Sigmoid colon (tissue), 7 donors: ENCODE data around the gene NATD1. TPM values are rescaled to one million over a fixed set of nuclear protein-coding genes. Genes with fewer than 3 reads are reported as not detected.

Experiments
- DNase-seq: peaks from one replicate; pipeline ENCODE4 v3.0.0-alpha.2; 2019
- H3K27ac ChIP-seq, 4 donors: fragments of 200-600 bp; sonication (generic); one replicate each; pipeline ENCODE4 v1.5.1; 2016 to 2019; ENCODE audit warnings: mild to moderate bottlenecking in 1 of 4
- H3K27me3 ChIP-seq, 3 donors: fragments of 200-600 bp; sonication (generic); one replicate each; pipeline ENCODE4 v1.5.1; 2019; ENCODE audit warnings: mild to moderate bottlenecking in 1 of 3
- H3K36me3 ChIP-seq, 4 donors: fragments of 200-600 bp; sonication (generic); one replicate each; pipeline ENCODE4 v1.5.1; 2016 to 2019
- H3K4me1 ChIP-seq, 4 donors: fragments of 200-600 bp; sonication (generic); one replicate each; pipeline ENCODE4 v1.5.1; 2017 to 2019
- H3K4me3 ChIP-seq, 4 donors: fragments of 200-600 bp; sonication (generic); one replicate each; pipeline ENCODE4 v1.5.1; 2017 to 2019; ENCODE audit warnings: mild to moderate bottlenecking in 2 of 4, moderate library complexity in 1 of 4
- H3K9me3 ChIP-seq, 4 donors: fragments of 200-600 bp in 3 of 4; sonication (generic) in 3 of 4; one replicate each; pipeline versions ENCODE4 v1.5.1 to v1.6.1; 2013 to 2019
- EP300 ChIP-seq, 4 donors: sonication (generic); formaldehyde crosslinking; IDR thresholded peaks; one replicate each; pipeline ENCODE4 v1.6.1; 2017; ENCODE audit warnings: antibody characterized with exemption in 4 of 4
- POLR2A ChIP-seq, 2 donors: fragments of 450-650 bp; IDR thresholded peaks; one replicate each; pipeline ENCODE4 v1.6.1; 2016; ENCODE audit warnings: antibody characterized with exemption in 2 of 2, mild to moderate bottlenecking in 2 of 2, moderate library complexity in 2 of 2
- POLR2AphosphoS5 ChIP-seq, 4 donors: sonication (generic); formaldehyde crosslinking; IDR thresholded peaks; one replicate each; pipeline ENCODE4 v1.6.1; 2017; ENCODE audit warnings: antibody characterized with exemption in 4 of 4
- WGBS, 2 donors: extraction: QIAGEN DNeasy Blood & Tissue Kit; methylation state at CpG; one replicate each; pipeline ENCODE4 v1.1.7; 2013; 5-methylcytosine and 5-hydroxymethylcytosine counted together
- intact Hi-C: fragments of 100-400 bp; cut with DNase I; formaldehyde crosslinking; loops from one replicate; pipeline ENCODE4 v1.15.1; 2023
- polyA plus RNA-seq, 3 donors: library from polyadenylated mRNA; stranded (reverse); fragments of 200-250 nt; gene quantifications; one replicate each; pipeline ENCODE4 v1.2.3, GENCODE V29; 2013
- total RNA-seq, 4 donors: library from RNA; depleted of rRNA; stranded (reverse); fragments of >200 nt; gene quantifications; one replicate each; pipeline ENCODE4 v1.1.0, GENCODE V29; 2016
- TF ChIP-seq, protein P1 (sequence below), 4 experiments: fragments of 450-650 bp in 3 of 4; fragments of 200-600 bp in 1 of 4; IDR thresholded peaks; one replicate each; pipeline ENCODE4 v1.5.1; 2016 to 2019; ENCODE audit warnings: antibody characterized with exemption in 4 of 4, mild to moderate bottlenecking in 3 of 4, moderate library complexity in 2 of 4
- donor health status: healthy with polysubstance abuse.
- donor health status: Bipolar disorder and iron deficiency.
- donor health status: healthy.

The NATD1 gene
- total and polyA plus RNA-seq, 7 donors, result 2.5 to 13.8 (median 6.8) TPM

DNA sequence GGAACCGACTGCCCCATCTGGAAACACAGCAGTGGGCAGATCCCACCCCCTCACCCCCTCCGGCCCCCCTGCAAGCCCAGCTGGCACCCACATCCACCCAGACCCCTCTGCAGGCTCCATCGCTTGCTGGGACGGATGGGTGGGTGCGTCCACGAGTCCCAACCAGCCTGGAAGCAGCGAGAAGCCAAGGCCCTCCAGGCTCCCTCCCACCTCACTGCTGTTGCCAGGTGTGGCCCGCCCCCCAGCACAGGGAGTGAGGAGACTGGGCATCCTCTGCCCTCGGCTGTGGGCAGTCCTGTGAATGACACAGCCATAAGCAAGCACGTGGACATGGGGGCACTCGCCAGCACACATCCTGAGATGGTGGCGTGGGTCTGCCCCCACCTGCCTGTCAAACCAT is 50.7 kb downstream of the NATD1 start:
- peaks cover 0 to 59% (median 43%) of the 10 kb centered on the region in 4 donors for H3K4me1 ChIP-seq
- intact Hi-C loops, result no loop called here
- no peaks in the 10 kb centered on the region for H3K27me3 ChIP-seq
- WGBS, 2 donors, result 92% methylated on average over 12 of the region's 12 CpGs
- no peak overlapping the region for H3K27ac ChIP-seq
- H3K36me3 ChIP-seq, result peaks cover 3 to 18% (median 12%) of the 10 kb centered on the region in 4 donors
- H3K4me3 ChIP-seq, result no peak overlapping the region
- DNase-seq, result no peak
- no peak for TF ChIP-seq POLR2AphosphoS5 (IDR thresholded peaks at IDR 0.05)
- TF ChIP-seq, protein P1, sequence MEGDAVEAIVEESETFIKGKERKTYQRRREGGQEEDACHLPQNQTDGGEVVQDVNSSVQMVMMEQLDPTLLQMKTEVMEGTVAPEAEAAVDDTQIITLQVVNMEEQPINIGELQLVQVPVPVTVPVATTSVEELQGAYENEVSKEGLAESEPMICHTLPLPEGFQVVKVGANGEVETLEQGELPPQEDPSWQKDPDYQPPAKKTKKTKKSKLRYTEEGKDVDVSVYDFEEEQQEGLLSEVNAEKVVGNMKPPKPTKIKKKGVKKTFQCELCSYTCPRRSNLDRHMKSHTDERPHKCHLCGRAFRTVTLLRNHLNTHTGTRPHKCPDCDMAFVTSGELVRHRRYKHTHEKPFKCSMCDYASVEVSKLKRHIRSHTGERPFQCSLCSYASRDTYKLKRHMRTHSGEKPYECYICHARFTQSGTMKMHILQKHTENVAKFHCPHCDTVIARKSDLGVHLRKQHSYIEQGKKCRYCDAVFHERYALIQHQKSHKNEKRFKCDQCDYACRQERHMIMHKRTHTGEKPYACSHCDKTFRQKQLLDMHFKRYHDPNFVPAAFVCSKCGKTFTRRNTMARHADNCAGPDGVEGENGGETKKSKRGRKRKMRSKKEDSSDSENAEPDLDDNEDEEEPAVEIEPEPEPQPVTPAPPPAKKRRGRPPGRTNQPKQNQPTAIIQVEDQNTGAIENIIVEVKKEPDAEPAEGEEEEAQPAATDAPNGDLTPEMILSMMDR (IDR thresholded peaks at IDR 0.05), result no peak
- no peak for TF ChIP-seq POLR2A (IDR thresholded peaks at IDR 0.05)
- TF ChIP-seq EP300 (IDR thresholded peaks at IDR 0.05), result no peak
- H3K9me3 ChIP-seq, result no peaks in the 10 kb centered on the region

DNA sequence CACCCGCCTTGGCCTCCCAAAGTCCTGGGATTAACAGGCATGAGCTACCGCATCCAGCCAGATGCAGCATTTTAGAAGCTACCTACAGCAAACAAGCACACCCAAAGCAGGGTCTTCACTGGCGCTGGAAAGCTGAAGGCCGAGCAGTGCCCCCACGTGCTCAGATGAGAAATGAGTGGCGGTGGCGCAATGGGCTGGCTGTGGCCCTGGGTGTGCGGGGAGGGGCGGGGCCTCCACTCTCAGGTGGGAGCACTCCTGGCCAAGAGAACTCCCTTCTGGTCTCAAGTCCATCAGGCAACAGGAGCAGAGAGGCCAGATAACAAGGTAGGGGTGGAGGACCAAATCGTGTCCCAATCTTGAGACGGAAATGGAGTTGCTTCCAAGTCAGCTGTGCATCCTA is 51.3 kb downstream of the NATD1 start:
- Histone ChIP-seq H3K4me3 (no peak overlapping the region), H3K36me3 (peaks cover 5 to 18% (median 16%) of the 10 kb centered on the region in 4 donors), H3K27me3 (no peaks in the 10 kb centered on the region), H3K9me3 (no peaks in the 10 kb centered on the region), H3K4me1 (peaks cover 0 to 59% (median 43%) of the 10 kb centered on the region in 4 donors), H3K27ac (no peak overlapping the region)
- intact Hi-C loops, result no loop called here
- TF ChIP-seq, protein P1 (IDR thresholded peaks at IDR 0.05), result no peak
- TF ChIP-seq POLR2AphosphoS5 (IDR thresholded peaks at IDR 0.05) (no peak), EP300 (IDR thresholded peaks at IDR 0.05) (no peak), POLR2A (IDR thresholded peaks at IDR 0.05) (no peak)
- WGBS, 2 donors, result 94 to 96% methylated on average over 11 of the region's 11 CpGs
- no peak for DNase-seq

DNA sequence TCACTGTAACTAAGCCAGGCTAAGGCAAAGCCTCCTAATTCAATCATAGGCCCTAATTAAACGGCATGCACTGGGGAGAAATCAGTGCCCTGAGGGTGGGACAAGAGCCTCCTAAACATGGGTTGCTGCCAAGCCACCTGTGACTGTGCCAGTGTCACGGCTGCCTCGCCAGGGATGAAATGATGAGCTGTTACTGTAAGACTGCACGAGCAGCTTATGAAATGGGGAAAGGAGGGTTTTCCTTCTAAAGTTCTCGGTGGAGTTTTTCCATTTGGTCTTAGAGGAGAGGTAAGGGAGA is 52.0 kb downstream of the NATD1 start:
- no peak overlapping the region for H3K4me3 ChIP-seq
- 57 to 64% methylated on average over 5 of the region's 5 CpGs for WGBS, 2 donors
- no peaks in the 10 kb centered on the region for H3K9me3 ChIP-seq
- no peak overlapping the region for H3K27ac ChIP-seq
- TF ChIP-seq EP300 (IDR thresholded peaks at IDR 0.05) (no peak), POLR2A (IDR thresholded peaks at IDR 0.05) (no peak)
- TF ChIP-seq, protein P1 (IDR thresholded peaks at IDR 0.05), result no peak
- H3K27me3 ChIP-seq, result no peaks in the 10 kb centered on the region
- peaks cover 0 to 59% (median 43%) of the 10 kb centered on the region in 4 donors for H3K4me1 ChIP-seq
- H3K36me3 ChIP-seq, result peaks cover 5 to 23% (median 18%) of the 10 kb centered on the region in 4 donors
- intact Hi-C loops, result no loop called here
- no peak for DNase-seq

DNA sequence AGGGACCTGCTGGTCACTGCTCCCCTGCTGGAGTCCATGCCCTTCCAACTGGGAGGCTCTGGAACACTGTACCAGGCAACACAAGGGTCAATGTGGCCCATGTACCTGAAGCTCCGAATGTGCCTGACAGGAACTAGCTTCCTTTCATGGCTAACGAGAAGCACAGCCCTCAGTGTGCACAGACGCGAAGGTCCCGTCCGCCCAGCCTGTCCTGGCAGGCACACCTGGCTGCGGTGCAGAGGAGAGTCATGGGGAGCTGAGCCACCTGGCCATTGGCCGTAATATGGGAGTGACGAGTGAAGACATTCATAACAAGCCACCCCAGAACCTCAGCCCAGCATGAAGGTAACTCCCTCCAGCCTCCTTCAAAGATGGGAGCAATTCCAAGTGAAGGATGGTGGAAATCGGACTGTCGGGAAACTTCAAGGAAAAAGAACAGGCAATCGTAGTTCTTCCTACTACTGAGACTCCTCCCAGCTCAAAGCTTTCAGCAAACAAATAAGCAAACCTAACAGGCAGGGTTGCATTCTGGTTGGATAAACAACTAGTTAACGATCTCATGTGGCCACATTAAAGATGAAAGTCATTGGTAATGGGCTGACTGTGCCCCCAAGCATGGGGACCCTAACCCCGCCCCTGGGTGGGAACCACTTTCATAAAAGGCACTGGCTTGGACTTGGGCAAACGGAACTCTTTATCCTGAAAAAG is 52.5 kb downstream of the NATD1 start:
- no peaks in the 10 kb centered on the region for H3K9me3 ChIP-seq
- DNase-seq, result no peak
- TF ChIP-seq, protein P1 (IDR thresholded peaks at IDR 0.05), result no peak
- no peak for TF ChIP-seq POLR2AphosphoS5 (IDR thresholded peaks at IDR 0.05)
- TF ChIP-seq EP300 (IDR thresholded peaks at IDR 0.05), result no peak
- no peak for TF ChIP-seq POLR2A (IDR thresholded peaks at IDR 0.05)
- intact Hi-C loops, result no loop called here
- peaks cover 5 to 23% (median 18%) of the 10 kb centered on the region in 4 donors for H3K36me3 ChIP-seq
- no peak overlapping the region for H3K27ac ChIP-seq
- no peak overlapping the region for H3K4me3 ChIP-seq
- 81 to 87% methylated on average over 15 of the region's 15 CpGs for WGBS, 2 donors
- H3K4me1 ChIP-seq, result peaks cover 0 to 59% (median 43%) of the 10 kb centered on the region in 4 donors
- H3K27me3 ChIP-seq, result no peaks in the 10 kb centered on the region

DNA sequence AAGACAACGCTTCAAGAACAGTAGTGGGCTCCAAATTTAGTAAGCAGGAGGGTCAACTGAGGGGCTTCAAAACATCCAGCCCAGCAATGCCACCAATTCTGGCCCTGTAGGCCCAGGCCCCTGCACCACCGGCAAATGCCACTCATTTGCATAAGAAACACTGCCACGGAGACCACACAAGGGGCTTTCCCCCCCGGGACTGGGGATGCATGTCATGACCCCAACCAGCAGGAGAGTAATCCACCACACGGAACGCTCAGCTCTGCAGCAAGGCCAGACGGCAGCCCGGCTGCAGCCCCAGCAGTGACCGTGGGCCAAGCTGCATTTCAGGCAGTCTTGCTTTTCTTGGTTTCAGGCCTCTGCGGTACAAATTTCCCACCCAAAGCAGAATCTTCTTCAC is 53.4 kb downstream of the NATD1 start:
- intact Hi-C loops, result no loop called here
- H3K4me3 ChIP-seq, result no peak overlapping the region
- no peaks in the 10 kb centered on the region for H3K27me3 ChIP-seq
- TF ChIP-seq, protein P1 (IDR thresholded peaks at IDR 0.05), result no peak
- TF ChIP-seq POLR2AphosphoS5 (IDR thresholded peaks at IDR 0.05) (no peak), POLR2A (IDR thresholded peaks at IDR 0.05) (no peak), EP300 (IDR thresholded peaks at IDR 0.05) (no peak)
- 75 to 87% methylated on average over 10 of the region's 10 CpGs for WGBS, 2 donors
- no peak overlapping the region for H3K27ac ChIP-seq
- H3K4me1 ChIP-seq, result peaks cover 0 to 53% (median 37%) of the 10 kb centered on the region in 4 donors
- no peaks in the 10 kb centered on the region for H3K9me3 ChIP-seq
- peaks cover 5 to 23% (median 18%) of the 10 kb centered on the region in 4 donors for H3K36me3 ChIP-seq
- DNase-seq, result no peak
